HepG2 (cell line): ENCODE results near the gene TLE5. TPM values are rescaled to one million over a fixed set of nuclear protein-coding genes. Genes with fewer than 3 reads are reported as not detected.

Source experiments
- AGO2 ChIP-seq: fragments of 200-400 bp; formaldehyde crosslinking; optimal IDR thresholded peaks from 2 replicates; pipeline ENCODE3; 2017; ENCODE audit warnings: mild to moderate bottlenecking, low read depth, low read length, moderate library complexity
- ESRRA ChIP-seq: sonication (generic); formaldehyde crosslinking; IDR thresholded peaks from 2 replicates; pipeline ENCODE4 v1.5.1; 2020; ENCODE audit warnings: mild to moderate bottlenecking, low read depth, missing genetic modification reagents
- KDM2A ChIP-seq: sonication (generic); formaldehyde crosslinking; IDR thresholded peaks from 2 replicates; pipeline ENCODE4 v1.4.0; 2020; ENCODE audit warnings: low read depth, missing genetic modification reagents, borderline replicate concordance
- KLF16 ChIP-seq, 2 experiments: sonication (generic) in 1 of 2; formaldehyde crosslinking in 1 of 2; IDR thresholded peaks; 2 replicates each; pipeline versions ENCODE4 v1.6.1 to v1.8.0; 2016 to 2023; ENCODE audit warnings: missing genetic modification reagents in 2 of 2, missing compliant biosample characterization in 1 of 2
- KMT2A ChIP-seq: sonication (generic); formaldehyde crosslinking; IDR thresholded peaks from 2 replicates; pipeline ENCODE4 v1.4.0; 2020; ENCODE audit warnings: missing genetic modification reagents
- MIER2 ChIP-seq: IDR thresholded peaks from 2 replicates; pipeline ENCODE4 v1.6.1; 2016; ENCODE audit warnings: missing biosample characterization, missing genetic modification reagents
- NBN ChIP-seq: fragments of 450-650 bp; conservative IDR thresholded peaks from 2 replicates; pipeline ENCODE4 v1.6.1; 2017
- SMAD1 ChIP-seq: sonication (generic); formaldehyde crosslinking; IDR thresholded peaks from 2 replicates; pipeline ENCODE4 v1.4.0; 2020; ENCODE audit warnings: missing genetic modification reagents, low read depth, mild to moderate bottlenecking, borderline replicate concordance
- ZBTB20 ChIP-seq: sonication (generic); formaldehyde crosslinking; IDR thresholded peaks from 2 replicates; pipeline ENCODE4 v1.8.1; 2023; ENCODE audit warnings: missing genetic modification reagents, low read depth, mild to moderate bottlenecking, borderline replicate concordance
- ZBTB3 ChIP-seq: sonication (generic); formaldehyde crosslinking; IDR thresholded peaks from 2 replicates; pipeline ENCODE4 v1.4.0; 2020; ENCODE audit warnings: low read depth, mild to moderate bottlenecking, moderate library complexity, missing genetic modification reagents, borderline replicate concordance
- ZFY ChIP-seq: sonication (generic); formaldehyde crosslinking; IDR thresholded peaks from 2 replicates; pipeline ENCODE4 v1.4.0; 2020; ENCODE audit warnings: missing genetic modification reagents
- ZNF335 ChIP-seq: sonication (generic); formaldehyde crosslinking; IDR thresholded peaks from 2 replicates; pipeline ENCODE4 v1.4.0; 2020; ENCODE audit warnings: missing genetic modification reagents
- ZNF558 ChIP-seq: sonication (generic); formaldehyde crosslinking; IDR thresholded peaks from 2 replicates; pipeline ENCODE4 v1.9.0; 2022; ENCODE audit warnings: mild to moderate bottlenecking, missing genetic modification reagents, borderline replicate concordance
- ZNF563 ChIP-seq: sonication (generic); formaldehyde crosslinking; IDR thresholded peaks from 2 replicates; pipeline ENCODE4 v1.8.0; 2022; ENCODE audit warnings: mild to moderate bottlenecking, moderate library complexity, missing genetic modification reagents
- polyA plus RNA-seq, 8 experiments: library from polyadenylated mRNA; depleted of rRNA in 3 of 8; stranded (reverse) in 7 of 8; unstranded in 1 of 8; fragments of >200 nt; fragmentation: Illumina TruSeq in 4 of 8; extraction: Trizol in 4 of 8; gene quantifications; 2 replicates each; pipeline versions ENCODE4 v1.2.1 to v1.2.3, GENCODE V29; 2011 to 2016; ENCODE audit warnings: low read depth in 4 of 8, missing spikeins in 1 of 8, mixed read lengths in 1 of 8; ENCODE audit not compliant: insufficient read depth in 1 of 8
- total RNA-seq, 5 experiments: library from RNA; depleted of rRNA; stranded (reverse); fragments of >200 nt; fragmentation: Illumina TruSeq; extraction: Trizol; gene quantifications; 2 replicates each; pipeline ENCODE4 v1.2.3, GENCODE V29; 2016; ENCODE audit warnings: low read depth in 1 of 5
- TF ChIP-seq, protein P1 (sequence below): sonication (generic); formaldehyde crosslinking; IDR thresholded peaks from 2 replicates; pipeline ENCODE4 v1.5.1; 2020; ENCODE audit warnings: mild to moderate bottlenecking, missing genetic modification reagents, moderate library complexity
- TF ChIP-seq, protein P2 (sequence below): sonication (generic); formaldehyde crosslinking; conservative IDR thresholded peaks from 2 replicates; pipeline ENCODE4 v1.4.0; 2020; ENCODE audit warnings: missing genetic modification reagents
- TF ChIP-seq, protein P3 (sequence below): sonication (generic); formaldehyde crosslinking; IDR thresholded peaks from 2 replicates; pipeline ENCODE4 v1.5.0; 2020; ENCODE audit warnings: missing genetic modification reagents, mild to moderate bottlenecking, borderline replicate concordance
- TF ChIP-seq, protein P4 (sequence below): sonication (generic); formaldehyde crosslinking; IDR thresholded peaks from 2 replicates; pipeline ENCODE4 v1.4.0; 2020; ENCODE audit warnings: missing genetic modification reagents, borderline replicate concordance

TLE5 gene
- total and polyA plus RNA-seq, 2 of the 13 experiments (the other 11 are each of a cell fraction or from before 2014, with no cell fraction given), result 62.8 to 189 TPM

DNA sequence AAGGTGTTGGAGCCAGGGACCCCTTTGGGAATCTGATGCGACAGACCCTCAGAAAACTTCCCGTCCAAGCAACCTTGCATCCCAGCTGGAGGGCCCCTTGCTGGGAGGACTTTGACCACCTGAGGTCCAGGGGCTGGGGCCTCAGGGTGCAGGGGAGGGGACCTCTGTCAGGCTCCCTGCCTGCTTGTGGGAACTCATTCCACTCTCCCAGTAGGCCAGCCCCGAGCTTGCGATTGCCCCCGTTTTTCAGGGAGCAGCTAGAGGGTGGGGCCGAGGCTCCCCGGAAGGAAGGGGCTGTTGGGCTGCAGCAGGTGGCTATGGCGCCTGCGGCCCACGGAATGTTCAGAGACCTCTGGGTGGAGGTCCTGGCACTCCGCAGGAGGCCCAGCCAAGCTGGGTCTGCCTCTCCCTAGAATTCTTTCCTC, 34.6 kb upstream of the TLE5 start (continued):
- TF ChIP-seq, protein P1, sequence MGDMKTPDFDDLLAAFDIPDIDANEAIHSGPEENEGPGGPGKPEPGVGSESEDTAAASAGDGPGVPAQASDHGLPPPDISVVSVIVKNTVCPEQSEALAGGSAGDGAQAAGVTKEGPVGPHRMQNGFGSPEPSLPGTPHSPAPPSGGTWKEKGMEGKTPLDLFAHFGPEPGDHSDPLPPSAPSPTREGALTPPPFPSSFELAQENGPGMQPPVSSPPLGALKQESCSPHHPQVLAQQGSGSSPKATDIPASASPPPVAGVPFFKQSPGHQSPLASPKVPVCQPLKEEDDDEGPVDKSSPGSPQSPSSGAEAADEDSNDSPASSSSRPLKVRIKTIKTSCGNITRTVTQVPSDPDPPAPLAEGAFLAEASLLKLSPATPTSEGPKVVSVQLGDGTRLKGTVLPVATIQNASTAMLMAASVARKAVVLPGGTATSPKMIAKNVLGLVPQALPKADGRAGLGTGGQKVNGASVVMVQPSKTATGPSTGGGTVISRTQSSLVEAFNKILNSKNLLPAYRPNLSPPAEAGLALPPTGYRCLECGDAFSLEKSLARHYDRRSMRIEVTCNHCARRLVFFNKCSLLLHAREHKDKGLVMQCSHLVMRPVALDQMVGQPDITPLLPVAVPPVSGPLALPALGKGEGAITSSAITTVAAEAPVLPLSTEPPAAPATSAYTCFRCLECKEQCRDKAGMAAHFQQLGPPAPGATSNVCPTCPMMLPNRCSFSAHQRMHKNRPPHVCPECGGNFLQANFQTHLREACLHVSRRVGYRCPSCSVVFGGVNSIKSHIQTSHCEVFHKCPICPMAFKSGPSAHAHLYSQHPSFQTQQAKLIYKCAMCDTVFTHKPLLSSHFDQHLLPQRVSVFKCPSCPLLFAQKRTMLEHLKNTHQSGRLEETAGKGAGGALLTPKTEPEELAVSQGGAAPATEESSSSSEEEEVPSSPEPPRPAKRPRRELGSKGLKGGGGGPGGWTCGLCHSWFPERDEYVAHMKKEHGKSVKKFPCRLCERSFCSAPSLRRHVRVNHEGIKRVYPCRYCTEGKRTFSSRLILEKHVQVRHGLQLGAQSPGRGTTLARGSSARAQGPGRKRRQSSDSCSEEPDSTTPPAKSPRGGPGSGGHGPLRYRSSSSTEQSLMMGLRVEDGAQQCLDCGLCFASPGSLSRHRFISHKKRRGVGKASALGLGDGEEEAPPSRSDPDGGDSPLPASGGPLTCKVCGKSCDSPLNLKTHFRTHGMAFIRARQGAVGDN (CRISPR knock-in tag), result peak; percentile 58; the same call in 1 of the 2 replicates
- TF ChIP-seq NBN, result no peak
- no peak for TF ChIP-seq ESRRA (CRISPR knock-in tag)
- TF ChIP-seq, protein P2, sequence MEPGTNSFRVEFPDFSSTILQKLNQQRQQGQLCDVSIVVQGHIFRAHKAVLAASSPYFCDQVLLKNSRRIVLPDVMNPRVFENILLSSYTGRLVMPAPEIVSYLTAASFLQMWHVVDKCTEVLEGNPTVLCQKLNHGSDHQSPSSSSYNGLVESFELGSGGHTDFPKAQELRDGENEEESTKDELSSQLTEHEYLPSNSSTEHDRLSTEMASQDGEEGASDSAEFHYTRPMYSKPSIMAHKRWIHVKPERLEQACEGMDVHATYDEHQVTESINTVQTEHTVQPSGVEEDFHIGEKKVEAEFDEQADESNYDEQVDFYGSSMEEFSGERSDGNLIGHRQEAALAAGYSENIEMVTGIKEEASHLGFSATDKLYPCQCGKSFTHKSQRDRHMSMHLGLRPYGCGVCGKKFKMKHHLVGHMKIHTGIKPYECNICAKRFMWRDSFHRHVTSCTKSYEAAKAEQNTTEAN (CRISPR knock-in tag), result no peak
- TF ChIP-seq SMAD1, result no peak
- no peak for TF ChIP-seq ZBTB20
- TF ChIP-seq KLF16 (CRISPR knock-in tag; IDR thresholded peaks at IDR 0.05), result 0 out of 4 replicates have a peak, but pooled peaks of 1 of the 2 experiments have one; percentile 41
- TF ChIP-seq ZNF558 (CRISPR knock-in tag), result no peak
- TF ChIP-seq ZNF335 (CRISPR knock-in tag), result 0 out of 2 replicates have a peak, but pooled peaks have one; percentile 7
- TF ChIP-seq KMT2A, result no peak; the same call in 1 of the 2 replicates
- TF ChIP-seq AGO2, result no peak
- TF ChIP-seq, protein P3, sequence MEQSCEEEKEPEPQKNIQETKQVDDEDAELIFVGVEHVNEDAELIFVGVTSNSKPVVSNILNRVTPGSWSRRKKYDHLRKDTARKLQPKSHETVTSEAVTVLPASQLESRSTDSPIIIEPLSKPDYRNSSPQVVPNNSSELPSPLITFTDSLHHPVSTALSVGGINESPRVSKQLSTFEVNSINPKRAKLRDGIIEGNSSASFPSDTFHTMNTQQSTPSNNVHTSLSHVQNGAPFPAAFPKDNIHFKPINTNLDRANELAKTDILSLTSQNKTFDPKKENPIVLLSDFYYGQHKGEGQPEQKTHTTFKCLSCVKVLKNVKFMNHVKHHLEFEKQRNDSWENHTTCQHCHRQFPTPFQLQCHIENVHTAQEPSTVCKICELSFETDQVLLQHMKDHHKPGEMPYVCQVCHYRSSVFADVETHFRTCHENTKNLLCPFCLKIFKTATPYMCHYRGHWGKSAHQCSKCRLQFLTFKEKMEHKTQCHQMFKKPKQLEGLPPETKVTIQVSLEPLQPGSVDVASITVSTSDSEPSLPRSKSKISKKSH (CRISPR knock-in tag), result no peak
- no peak for TF ChIP-seq MIER2 (CRISPR knock-in tag)
- TF ChIP-seq ZFY (CRISPR knock-in tag), result peak; percentile 35
- TF ChIP-seq KDM2A, result no peak; the same call in 1 of the 2 replicates
- peak; percentile 25; the same call in 1 of the 2 replicates for TF ChIP-seq ZNF563
- no peak for TF ChIP-seq ZBTB3
- TF ChIP-seq, protein P4, sequence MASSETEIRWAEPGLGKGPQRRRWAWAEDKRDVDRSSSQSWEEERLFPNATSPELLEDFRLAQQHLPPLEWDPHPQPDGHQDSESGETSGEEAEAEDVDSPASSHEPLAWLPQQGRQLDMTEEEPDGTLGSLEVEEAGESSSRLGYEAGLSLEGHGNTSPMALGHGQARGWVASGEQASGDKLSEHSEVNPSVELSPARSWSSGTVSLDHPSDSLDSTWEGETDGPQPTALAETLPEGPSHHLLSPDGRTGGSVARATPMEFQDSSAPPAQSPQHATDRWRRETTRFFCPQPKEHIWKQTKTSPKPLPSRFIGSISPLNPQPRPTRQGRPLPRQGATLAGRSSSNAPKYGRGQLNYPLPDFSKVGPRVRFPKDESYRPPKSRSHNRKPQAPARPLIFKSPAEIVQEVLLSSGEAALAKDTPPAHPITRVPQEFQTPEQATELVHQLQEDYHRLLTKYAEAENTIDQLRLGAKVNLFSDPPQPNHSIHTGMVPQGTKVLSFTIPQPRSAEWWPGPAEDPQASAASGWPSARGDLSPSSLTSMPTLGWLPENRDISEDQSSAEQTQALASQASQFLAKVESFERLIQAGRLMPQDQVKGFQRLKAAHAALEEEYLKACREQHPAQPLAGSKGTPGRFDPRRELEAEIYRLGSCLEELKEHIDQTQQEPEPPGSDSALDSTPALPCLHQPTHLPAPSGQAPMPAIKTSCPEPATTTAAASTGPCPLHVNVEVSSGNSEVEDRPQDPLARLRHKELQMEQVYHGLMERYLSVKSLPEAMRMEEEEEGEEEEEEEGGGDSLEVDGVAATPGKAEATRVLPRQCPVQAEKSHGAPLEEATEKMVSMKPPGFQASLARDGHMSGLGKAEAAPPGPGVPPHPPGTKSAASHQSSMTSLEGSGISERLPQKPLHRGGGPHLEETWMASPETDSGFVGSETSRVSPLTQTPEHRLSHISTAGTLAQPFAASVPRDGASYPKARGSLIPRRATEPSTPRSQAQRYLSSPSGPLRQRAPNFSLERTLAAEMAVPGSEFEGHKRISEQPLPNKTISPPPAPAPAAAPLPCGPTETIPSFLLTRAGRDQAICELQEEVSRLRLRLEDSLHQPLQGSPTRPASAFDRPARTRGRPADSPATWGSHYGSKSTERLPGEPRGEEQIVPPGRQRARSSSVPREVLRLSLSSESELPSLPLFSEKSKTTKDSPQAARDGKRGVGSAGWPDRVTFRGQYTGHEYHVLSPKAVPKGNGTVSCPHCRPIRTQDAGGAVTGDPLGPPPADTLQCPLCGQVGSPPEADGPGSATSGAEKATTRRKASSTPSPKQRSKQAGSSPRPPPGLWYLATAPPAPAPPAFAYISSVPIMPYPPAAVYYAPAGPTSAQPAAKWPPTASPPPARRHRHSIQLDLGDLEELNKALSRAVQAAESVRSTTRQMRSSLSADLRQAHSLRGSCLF (CRISPR knock-in tag), result no peak
